NCI-H187 treated with DMSO at 0.1 percent for 48 hours (cell line): ENCODE data around the gene RALGAPA1.
"Not testable (repeated sequence)": the region's sequence is repeated elsewhere in the genome, so short reads cannot be mapped to it uniquely, and the experiment has no call there.

Experiments
- DNase-seq: peaks from one replicate; lab custom pipeline; 2025; lab: John Stamatoyannopoulos, UW

RALGAPA1 gene

DNA sequence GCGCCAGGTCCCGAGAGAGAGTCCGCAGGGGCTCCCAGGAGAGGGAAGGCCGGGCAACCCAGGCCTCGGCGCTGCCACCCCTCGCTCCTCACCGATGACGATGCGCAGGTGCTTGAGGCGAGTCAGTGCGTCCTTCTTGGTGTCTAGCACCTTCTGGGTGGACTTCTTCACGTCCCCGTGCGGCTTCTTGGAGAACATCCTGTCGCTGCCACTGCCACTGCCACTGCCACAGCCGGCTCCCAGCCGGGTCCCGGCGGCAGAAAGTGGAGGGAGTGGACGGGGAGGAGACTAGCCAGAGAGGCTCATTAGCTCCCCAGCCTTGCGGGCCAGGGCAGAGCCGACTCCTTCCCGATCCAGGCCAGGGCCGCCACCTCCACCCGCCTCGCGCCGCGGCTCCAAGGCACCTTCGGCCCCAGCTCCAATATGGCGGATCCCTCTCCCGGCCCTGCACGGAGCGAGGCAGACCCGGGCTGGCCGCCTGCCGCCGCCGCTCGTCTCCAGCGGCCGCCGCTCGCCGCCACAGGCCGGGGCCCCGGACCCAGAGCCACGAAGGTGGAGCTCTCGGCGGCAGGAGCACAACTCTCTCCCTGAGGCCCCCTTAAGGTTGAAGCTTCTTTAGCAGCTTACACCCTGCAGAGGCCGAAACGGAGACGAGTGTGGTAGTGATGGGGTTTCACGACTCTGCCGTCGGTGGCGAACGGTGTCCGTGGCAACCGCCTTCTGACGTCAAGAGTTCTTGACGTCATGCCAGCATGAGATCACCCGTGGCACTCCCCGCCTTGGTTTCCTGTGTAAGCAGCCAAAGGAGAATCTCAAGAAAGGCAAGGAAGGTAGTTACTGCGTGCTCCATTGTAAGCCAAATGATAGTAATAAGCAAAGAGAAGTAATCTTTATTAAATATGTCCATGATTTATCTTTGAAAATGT is at the start of gene RALGAPA1:
TSS of gene RALGAPA1 (minus strand) at position 658 of the 926 bp plus-strand sequence. CDS start at position 198, 460 bp downstream.
- DNase-seq: peak; percentile 94

DNA sequence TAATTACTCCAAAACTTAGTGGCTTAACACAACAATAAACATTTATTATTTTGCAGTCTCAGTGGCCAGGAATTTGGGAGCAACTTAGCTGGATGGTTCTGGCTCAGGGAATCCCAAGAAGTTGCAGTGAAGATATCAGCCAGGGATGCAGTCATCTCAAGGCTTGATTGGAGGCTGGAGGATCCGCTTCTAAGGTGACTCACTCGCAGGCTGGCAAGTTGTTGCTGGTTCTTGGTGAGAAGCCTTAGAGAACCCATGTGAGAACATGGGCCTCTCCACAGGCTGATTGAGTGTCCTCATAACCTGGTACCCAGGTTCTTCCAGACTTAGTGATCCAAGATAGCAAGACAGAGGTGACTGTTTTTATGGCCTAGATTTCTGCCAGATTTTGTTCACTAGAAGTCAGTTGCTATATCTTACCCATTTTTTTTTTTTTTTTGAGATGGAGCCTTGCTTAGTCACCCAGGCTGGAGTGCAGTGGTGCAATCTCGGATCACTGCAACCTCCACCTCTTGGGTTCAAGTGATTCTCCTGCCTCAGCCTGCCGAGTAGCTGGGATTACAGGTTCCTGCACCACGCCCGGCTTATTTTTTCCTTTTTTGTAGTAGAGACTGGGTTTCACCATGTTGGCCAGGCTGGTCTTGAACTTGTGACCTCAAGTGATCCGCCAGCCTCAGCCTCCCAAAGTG is 49.6 kb upstream of the RALGAPA1 start:
- DNase-seq: no peak

DNA sequence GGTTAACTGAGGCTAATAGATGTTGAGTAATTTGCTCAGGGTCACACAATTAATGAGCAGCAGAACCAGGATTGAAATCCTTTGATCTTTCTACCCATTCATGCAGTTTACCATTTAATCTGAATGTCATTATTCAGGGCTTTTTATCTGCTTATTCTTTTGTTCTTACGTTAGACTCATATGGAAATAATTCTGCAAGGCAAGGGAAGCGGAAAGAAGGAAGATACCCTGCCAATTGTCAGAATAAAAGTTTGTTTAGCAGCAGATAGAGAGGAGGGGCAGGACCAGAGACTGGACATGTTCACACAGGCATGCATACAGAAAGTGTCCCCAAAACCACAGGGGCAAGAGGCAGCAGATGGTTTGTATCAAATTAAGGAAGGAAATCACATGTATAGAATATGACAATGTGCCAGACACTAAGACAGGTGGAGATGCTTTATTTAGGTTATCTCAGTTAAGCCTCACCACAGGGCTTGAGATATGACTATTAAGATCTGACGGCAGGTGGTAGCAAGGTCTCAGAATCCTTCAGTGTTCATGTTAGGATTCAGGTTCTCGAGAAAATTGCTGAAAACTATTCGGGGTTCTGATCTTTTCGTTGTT is 46.9 kb upstream of the RALGAPA1 start:
- DNase-seq: no peak

DNA sequence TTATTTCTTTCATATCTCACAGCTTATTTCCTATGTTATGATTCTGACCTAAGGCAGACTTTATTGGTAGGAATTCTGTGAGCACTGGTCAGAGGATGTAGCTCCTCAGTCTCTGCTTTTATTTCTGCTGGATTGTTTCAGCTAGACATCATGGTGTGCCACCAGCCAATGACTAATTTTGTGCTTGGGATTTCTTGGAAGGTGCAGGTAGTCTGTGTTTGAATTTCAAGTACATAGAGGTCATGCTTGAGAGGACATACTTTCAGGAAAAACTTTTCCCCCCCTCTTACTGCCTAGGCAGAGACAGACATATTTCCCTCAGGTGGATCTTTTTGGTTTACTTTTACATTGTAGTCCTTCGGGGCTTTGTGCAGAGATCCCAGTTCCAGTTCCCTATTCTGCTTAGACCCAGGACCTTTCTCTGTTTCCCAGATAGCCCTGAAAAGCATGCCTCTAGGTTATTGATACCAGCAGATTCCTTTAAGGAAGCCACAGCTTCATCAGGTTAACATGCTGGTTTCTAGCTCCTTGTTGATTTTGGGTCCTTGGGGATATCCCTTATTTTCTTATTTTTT is 45.7 kb upstream of the RALGAPA1 start:
- no peak for DNase-seq

DNA sequence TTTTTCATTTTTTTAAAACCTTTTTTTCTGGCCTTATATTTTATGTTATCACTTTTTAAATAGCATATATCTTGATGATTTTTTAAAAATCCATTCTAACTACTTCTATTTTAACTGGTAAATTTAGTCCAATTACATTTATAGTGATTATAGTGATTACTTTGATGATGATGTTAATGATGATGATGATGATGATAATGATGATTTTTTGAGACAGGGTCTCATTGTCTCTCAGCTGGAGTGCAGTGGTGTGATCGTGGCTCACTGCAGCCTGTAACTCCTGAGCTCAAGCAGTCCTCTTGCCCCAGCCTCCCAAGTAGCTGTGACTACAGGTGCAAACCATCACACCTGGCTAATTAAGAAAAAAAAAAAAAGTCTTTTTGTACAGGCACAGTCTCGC is 44.1 kb upstream of the RALGAPA1 start:
- no peak for DNase-seq

DNA sequence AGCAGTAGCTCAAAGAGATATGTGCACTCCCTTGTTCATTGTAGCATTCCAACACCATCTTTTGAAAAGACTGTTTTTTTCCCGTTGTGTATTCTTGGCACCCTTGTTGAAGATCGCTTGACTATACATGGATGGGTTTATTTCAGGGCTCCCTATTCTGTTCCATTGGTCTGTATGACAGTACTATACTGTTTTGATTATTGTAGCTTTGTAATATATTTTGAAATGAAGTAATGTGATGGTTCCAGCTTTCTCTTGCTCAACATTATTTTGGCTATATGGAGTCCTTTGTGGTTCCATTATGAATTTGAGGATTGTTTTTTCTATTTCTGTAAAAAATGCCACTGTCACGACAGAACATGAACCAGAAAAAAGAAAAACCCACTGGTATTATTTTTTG is 42.7 kb upstream of the RALGAPA1 start:
- no peak for DNase-seq

DNA sequence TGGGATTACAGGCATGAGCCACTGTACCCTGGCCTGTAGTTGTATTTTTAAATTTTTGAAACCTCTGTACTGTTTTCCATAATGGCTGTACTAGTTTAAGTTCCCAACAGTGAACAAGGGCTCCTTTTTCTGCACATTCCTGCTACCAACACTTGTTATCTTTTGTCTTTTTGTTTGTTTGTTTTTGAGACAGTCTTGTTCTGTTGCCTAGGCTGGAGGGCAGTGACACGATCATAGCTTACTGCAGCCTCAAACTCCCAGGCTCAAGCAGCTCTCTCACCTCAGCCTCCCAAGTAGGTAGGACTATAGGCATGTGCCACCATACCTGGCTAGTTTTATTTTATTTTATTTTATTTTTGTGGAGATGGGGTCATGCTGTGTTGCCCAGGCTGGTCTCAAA is 40.0 kb upstream of the RALGAPA1 start:
- DNase-seq: no peak

DNA sequence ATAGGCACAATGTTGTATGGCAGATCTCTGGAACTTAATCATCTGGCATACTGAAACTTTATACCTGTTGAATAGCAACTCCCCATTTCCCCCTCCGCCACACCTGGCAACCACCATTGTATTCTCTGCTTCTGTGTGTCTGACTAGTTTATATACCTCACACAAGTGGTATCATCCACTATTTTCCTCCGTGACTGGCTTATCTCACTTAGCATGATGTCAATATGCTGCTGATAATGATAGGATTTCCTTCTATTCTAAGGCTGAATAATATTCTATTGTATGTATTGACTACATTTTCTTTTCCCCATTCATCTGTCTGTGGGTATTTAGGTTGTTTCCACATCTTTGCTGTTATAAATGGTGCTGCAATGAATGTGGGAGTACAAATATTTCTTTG is 38.5 kb upstream of the RALGAPA1 start:
- no peak for DNase-seq

DNA sequence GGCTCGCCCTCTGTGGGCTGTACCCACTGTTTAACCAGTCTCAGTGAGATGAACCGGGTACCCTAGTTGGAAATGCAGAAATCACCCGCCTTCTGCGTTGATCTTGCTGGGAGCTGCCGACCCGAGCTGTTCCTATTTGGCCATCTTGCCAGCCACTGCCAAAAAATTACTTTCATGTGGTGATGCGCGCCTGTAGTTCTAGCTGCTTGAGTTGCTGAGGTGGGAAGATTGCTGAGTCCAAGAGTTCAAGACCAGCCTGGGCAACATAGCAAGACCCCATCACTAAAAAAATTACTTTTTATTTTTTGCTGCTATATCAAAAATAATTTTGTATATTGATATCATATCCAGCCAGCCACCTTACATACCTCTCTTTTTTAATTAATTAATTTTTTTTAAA is 35.4 kb upstream of the RALGAPA1 start:
- DNase-seq: no peak

DNA sequence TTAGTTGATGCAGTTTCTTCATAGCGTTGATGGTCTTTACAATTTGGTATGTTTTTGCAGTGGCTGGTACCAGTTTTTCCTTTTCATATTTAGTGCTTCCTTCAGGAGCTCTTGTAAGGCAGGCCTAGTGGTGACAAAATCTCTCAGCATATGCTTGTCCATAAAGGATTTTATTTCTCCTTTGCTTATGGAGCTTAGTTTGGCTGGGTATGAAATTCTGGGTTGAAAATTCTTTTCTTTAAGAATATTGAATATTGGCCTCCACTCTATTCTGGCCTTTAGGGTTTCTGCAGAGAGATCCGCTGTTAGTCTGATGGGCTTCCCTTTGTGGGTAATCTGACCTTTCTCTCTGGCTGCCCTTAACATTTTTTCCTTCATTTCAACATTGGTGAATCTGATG is 33.1 kb upstream of the RALGAPA1 start:
- not testable (repeated sequence) for DNase-seq

DNA sequence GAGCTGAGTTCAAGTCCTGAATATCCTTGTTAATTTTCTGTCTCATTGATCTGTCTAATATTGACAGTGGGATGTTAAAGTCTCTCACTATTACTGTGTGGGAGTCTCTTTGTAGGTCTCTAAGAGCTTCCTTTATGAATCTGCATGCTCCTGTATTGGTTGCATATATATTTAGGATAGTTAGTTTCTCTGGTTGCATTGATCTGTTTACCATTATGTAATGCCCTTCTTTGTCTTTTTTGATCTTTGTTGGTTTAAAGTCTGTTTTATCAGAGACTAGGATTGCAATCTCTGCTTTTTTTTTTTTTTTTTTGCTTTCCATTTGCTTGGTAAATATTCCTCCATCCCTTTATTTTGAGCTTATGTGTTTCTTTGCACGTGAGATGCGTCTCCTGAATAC is 32.6 kb upstream of the RALGAPA1 start:
- not testable (repeated sequence) for DNase-seq

DNA sequence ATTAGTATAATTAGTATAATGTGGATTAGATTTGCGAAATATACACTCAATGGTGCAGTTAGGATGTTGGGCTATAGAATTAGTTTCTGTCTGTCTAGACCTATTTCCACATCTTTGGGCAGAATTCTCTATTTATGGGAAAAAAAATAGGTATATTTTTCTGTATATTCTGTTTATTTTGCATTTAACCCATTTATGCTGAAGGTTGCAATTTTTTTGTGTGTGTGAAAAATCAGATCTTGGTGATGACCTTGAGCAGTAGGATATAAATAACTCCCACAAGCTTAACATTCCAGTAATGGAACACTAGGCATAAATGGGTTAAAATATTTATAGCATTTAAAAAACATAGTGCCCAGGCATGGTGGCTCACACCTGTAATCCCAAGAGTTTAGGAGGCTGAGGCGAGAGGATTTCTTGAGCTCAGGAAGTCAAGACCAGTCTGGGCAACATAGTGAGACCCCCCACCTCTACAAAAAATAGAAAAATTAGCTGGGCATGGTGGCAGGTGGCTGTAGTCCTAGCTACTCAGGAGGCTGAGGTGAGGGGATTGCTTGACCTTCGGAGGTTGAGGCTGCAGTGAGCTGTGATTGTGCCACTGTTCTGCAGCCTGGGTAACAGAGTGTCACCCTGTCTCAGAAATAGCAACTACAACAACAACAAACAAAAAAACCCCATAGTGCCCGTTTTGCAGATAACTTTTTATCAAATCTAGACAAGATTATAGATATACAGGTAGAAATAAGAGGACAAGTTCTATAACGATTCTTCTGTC is 26.3 kb upstream of the RALGAPA1 start:
- DNase-seq: no peak

DNA sequence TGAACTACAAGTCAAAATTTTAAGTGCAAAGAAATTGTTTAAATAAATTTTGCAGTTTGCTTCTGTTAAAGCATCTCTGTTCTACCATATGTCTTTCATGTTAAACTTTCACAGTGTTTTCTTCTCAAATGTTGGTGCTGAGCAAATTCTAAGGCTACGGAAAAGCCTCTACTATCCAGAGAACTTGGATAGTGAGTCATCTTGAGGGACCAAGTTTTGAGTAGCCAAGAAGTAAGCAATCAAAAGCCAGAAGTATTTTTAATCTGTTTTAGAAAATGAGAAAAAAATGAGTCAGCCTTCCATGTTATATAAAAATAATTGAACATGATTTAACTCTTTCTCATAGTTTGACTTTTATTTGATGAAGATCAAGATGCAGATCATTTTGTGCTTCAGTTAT is 20.4 kb upstream of the RALGAPA1 start:
- DNase-seq: no peak

DNA sequence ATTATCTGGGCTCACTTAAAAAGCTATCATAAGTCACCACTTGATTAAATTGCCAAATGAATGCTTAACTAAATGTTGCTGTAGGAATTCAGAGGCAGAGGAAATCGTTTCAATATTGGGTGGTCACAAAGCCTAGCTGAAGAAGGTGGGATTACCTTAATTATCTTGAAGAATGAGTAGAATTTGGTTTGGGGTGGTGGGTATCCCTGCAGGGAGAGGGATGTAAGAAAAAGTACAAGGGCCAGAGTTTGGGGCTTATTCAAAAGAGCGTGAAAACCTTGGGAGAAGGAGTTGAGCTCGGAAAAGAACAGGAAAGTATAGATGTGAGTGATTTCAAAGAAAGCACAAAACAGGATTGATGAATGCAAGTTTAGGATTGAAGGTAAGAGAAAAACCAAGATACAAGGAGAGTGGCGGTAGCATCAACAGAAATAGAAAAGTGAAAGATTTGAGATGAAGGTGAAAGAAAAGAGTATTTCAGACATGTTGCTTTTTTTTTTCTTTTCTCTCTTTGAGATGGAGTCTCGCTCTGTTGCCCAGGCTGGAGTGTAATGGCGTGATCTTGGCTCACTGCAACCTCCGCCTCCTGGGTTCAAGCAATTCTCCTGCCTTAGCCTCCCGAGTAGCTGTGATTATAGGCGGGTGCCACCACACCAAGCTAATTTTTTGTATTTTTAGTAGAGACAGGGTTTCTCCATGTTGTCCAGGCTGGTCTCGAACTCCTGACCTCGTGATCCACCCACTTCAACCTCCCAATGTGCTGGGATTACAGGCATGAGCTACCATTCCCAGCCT is 18.8 kb upstream of the RALGAPA1 start:
- no peak for DNase-seq

DNA sequence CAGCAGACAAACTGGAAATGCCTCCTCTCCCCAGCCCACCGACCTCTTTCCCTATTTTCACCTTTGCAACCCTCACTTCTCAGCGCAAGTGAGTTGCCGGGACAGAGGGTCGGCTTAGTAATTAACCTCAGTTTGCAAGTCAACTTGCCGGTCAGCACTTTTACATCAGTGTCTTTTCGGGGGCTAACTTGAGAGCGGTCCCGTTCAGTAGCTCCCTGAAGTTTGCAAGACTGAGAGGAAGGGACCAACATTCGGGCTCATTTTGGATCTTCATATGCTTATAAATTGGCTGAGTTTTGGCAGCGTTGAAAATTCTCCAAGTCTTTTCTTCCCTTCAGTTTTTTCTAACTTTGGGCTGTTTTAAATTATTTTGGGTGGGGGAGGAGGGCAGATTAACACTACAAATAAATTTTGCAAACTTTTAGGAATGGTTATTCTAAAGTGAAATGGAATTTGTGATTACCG is 17.9 kb upstream of the RALGAPA1 start:
- DNase-seq: no peak

DNA sequence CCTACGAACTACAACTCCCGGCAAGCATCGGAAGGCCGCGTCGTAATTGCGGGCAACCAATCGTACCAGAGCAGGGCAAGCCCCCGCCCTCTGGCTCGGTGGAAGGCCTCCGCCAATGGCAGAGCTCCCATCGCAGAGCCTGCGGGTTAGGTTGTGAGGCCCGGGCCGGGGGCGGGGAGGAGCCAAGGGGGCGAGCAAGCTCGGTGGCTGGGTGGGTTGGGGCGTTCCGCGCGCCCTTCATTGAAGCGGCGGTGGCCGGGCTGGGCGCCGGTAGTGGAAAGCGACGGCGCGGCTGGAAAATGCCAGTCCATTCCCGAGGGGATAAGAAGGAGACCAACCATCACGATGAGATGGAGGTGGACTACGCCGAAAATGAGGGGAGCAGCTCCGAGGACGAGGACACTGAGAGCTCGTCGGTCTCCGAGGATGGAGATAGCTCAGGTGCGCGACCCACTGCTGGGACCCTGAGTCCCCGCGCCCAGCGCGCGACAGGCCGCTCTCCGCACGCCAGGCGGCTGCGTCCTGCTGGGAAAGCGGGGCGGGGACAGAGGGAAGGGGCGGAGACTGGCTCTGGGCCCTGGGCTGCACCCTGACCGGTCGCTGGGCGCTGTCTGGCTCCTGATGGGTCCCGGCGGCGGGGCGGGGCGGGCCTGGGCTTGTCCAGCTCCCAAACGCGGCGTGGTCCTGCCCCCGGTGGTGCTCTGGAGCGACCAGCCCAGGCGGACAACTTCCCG is 17.3 kb upstream of the RALGAPA1 start, which contains the start of gene BRMS1L:
TSS of gene BRMS1L (plus strand) at position 121 of the 734 bp plus-strand sequence. CDS start at position 300, 179 bp downstream.
- DNase-seq: peak; percentile 98

DNA sequence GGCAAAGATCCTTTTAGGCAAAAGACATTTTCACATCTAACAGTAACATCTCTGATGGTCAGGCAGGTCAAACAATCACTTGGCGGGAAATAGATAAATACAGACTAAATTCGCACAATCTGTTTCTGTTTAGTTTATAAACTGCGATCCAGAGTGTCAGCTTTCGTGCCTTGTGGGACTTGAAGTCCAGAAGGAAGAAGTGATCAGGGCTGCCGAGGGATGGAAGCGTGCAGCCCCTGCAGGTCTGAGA is 16.8 kb upstream of the RALGAPA1 start:
- no peak for DNase-seq

DNA sequence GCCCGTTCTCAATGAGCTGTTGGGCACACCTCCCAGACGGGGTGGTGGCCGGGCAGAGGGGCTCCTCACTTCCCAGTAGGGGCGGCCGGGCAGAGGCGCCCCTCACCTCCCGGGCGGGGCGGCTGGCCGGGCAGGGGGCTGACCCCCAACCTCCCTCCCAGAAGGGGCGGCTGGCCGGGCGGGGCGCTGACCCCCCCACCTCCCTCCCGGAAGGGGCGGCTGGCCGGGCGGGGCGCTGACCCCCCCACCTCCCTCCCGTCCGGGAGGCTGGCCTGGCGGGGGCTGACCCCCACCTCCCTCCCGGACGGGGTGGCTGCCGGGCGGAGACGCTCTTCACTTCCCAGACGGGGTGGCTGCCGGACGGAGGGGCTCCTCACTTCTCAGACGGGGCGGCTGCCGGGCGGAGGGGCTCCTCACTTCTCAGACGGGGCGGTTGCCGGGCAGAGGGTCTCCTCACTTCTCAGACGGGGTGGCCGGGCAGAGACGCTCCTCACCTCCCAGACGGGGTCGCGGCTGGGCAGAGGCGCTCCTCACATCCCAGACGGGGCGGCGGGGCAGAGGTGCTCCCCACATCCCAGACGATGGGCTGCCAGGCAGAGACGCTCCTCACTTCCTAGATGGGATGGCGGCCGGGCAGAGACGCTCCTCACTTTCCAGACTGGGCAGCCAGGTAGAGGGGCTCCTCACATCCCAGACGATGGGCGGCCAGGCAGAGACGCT is 15.5 kb upstream of the RALGAPA1 start:
- not testable (repeated sequence) for DNase-seq

DNA sequence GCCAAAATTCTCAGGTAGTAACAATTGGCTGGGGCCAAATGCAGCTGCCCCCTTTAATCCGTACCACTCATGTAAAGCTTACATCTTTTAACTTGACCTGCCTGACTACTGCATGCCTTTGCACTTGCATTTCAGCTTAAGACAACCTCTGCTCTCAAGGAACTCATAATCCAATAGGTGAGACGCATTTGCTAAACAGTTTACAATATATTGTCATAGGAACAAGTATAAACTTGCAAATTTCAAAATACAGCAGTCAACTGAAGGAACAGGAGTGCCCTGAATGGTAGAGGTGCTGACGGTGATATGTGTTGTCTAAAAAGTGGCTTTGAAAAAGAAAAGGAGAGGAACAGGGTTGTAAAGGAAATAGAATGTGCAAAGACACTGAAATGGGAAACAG is 13.4 kb upstream of the RALGAPA1 start:
- DNase-seq: no peak
